Mucosa of descending colon (tissue), 3 donors: ENCODE data around the gene CAVIN1. TPM values are rescaled to one million over a fixed set of nuclear protein-coding genes. Genes with fewer than 3 reads are reported as not detected.

Experiments used
- ATAC-seq: fragments of 200-7000 bp; cut with Tn5 transposase; one replicate; pipeline ENCODE4 v1.9.1; 2020; ENCODE audit warnings: mild to moderate bottlenecking, moderate library complexity
- DNase-seq, 3 donors: peaks; one replicate each; pipeline ENCODE4 v3.0.0-alpha.2; 2020
- H3K36me3 ChIP-seq: fragments of 200-600 bp; one replicate; pipeline ENCODE4 v1.8.0; 2021; ENCODE audit warnings: low read depth, mild to moderate bottlenecking
- H3K4me1 ChIP-seq: fragments of 200-600 bp; one replicate; pipeline ENCODE4 v1.8.0; 2021; ENCODE audit warnings: low read depth, mild to moderate bottlenecking
- H3K4me3 ChIP-seq: fragments of 200-600 bp; one replicate; pipeline ENCODE4 v1.8.0; 2021; ENCODE audit warnings: mild to moderate bottlenecking
- H3K9me3 ChIP-seq: fragments of 200-600 bp; one replicate; pipeline ENCODE4 v1.8.0; 2021; ENCODE audit warnings: mild to moderate bottlenecking
- intact Hi-C, 2 donors: fragments of 100-400 bp; cut with DNase I in 1 of 2; cut with micrococcal nuclease in 1 of 2; formaldehyde crosslinking; loops; one replicate each; pipeline versions ENCODE4 v1.11.0 to v1.11.1; 2022; cut with DNase I, micrococcal nuclease
- total RNA-seq, 3 donors: library from RNA; stranded (reverse); fragmentation: NEBNext Ultra II Directional in 2 of 3; extraction: Animal tissue kit (Norgen Biotek cat#: 25700) in 2 of 3; gene quantifications; one replicate each; pipeline versions ENCODE4 v1.2.1 to v1.2.4, GENCODE V29; 2021 to 2023
- TF ChIP-seq, protein P1 (sequence below): fragments of 200-600 bp; IDR thresholded peaks from one replicate; pipeline ENCODE4 v1.8.0; 2022; ENCODE audit warnings: antibody characterized with exemption, mild to moderate bottlenecking
- donor health status: DM: no; HTN: no; CAD: no; lungs with moderate emphysema.
- donor health status: DM: no; HTN: no; CAD: no.
- donor health status: DM: no; HTN: yes; CAD: no.

Gene CAVIN1
- total RNA-seq, 3 donors from 2014 or later: 19.3 to 246 (median 52.4) TPM

DNA sequence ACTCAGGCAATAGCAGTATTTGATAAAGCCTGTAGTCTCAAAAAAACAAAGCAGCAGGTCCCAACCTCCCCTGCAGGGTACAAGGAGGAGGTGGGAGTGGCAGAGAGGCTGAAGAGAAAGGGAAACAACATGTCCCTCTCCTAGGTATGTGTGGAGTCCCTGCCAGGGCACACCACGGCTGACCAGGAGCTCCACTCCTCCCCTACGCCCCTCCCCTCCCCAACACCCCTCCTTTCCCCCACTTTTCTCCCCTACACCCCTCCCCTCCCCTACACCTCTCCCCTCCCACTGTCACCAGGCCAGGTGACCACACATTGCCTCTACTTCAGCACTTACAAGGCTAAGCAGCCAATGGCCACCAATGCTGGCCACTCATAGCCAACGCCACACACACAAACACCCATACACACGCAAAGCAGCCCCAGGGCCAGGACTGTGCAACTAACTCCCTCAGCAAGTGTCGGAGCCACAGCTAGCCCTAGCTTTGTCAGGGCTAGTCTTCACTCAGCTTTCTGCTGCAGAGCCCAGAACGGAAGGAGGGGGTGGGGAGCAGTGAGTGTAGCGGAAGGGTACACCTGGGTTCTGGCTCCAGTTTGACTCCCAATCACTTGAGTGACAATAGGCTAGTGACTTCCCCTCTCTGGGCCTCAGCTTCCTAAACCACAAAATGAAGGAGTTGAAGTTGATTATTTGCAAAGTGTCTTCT lies 8.2 kb downstream of the CAVIN1 start:
- peak in 1 of 3 donors; percentile 26 for DNase-seq
- intact Hi-C loops: no loop called here
- Histone ChIP-seq H3K4me3 (no peak overlapping the region), H3K9me3 (no peaks in the 10 kb centered on the region), H3K4me1 (no peaks in the 10 kb centered on the region), H3K36me3 (no peaks in the 10 kb centered on the region)
- TF ChIP-seq, protein P1, sequence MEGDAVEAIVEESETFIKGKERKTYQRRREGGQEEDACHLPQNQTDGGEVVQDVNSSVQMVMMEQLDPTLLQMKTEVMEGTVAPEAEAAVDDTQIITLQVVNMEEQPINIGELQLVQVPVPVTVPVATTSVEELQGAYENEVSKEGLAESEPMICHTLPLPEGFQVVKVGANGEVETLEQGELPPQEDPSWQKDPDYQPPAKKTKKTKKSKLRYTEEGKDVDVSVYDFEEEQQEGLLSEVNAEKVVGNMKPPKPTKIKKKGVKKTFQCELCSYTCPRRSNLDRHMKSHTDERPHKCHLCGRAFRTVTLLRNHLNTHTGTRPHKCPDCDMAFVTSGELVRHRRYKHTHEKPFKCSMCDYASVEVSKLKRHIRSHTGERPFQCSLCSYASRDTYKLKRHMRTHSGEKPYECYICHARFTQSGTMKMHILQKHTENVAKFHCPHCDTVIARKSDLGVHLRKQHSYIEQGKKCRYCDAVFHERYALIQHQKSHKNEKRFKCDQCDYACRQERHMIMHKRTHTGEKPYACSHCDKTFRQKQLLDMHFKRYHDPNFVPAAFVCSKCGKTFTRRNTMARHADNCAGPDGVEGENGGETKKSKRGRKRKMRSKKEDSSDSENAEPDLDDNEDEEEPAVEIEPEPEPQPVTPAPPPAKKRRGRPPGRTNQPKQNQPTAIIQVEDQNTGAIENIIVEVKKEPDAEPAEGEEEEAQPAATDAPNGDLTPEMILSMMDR: no peak
- ATAC-seq: peak; percentile 48

DNA sequence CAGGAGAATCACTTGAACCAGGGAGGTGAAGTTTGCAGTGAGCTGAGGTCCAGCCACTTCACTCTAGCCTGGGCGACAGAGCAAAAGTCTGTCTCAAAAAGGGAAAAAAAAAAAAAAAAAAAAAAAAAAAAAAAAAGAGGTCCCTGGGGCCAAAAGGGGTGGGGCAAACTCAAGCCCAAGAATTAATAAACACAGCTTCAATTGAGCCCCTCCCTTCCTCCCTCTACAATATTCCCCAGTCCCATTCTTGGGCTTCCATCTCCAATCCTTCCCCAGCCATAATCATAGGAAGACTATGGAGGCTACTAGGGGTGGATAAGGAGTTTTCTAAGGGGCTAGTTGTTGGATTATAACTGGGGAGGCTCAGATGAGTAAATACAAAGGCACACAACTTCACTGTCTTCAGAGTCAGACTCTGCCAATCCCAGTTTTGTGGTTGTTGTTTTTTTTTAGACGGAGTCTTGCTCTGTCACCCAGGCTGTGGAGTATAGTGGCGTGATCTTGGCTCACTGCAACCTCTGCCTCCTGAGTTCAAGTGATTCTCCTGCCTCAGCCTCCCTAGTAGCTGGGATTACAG lies 9.5 kb downstream of the CAVIN1 start:
- TF ChIP-seq, protein P1: no peak
- H3K4me1 ChIP-seq: no peaks in the 10 kb centered on the region
- H3K9me3 ChIP-seq: no peaks in the 10 kb centered on the region
- no peak for ATAC-seq
- intact Hi-C loops: no loop called here
- H3K36me3 ChIP-seq: no peaks in the 10 kb centered on the region
- DNase-seq: no peak
- no peak overlapping the region for H3K4me3 ChIP-seq

DNA sequence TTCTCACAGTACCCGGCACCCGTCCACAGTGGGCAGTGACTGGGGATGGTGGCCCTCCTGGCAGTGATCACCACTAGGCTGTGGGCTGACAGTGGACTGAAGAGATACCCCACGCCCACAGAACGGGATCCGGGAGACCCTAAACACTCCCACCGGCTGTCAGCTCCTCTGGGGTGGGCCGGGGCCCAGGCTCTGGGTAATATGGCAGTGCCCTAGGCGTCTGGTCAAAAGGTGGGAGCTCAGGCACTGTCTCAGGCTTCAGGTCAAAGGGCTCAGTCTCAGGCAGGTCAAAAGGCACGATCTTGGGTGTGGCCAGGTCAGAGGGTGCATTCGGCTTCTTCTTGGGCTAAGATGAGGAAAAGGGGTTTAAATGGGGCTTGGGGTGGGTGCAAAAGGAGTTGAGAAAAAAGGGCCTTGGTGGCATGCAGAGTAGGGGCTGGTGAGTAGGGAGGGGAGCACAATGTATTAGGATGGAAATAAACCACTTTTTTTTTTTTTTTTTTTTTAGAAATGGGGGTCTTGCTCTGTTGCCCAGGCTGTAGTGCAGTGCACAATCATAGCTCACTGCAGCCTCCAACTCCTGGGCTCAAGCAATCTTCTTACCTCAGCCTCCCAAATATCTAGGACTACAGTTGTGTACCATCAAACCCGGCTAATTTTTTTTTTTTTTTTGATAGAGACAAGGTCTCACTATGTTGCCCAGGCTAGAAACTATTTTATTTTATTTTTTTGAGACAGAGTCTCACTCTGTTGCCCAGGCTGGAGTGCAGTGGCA lies 11.0 kb downstream of the CAVIN1 start:
- ATAC-seq (no peak), DNase-seq (peak in 1 of 3 donors; percentile 17)
- intact Hi-C loops: no loop called here
- TF ChIP-seq, protein P1: no peak
- Histone ChIP-seq H3K36me3 (no peaks in the 10 kb centered on the region), H3K4me3 (no peak overlapping the region), H3K9me3 (no peaks in the 10 kb centered on the region), H3K4me1 (no peaks in the 10 kb centered on the region)

DNA sequence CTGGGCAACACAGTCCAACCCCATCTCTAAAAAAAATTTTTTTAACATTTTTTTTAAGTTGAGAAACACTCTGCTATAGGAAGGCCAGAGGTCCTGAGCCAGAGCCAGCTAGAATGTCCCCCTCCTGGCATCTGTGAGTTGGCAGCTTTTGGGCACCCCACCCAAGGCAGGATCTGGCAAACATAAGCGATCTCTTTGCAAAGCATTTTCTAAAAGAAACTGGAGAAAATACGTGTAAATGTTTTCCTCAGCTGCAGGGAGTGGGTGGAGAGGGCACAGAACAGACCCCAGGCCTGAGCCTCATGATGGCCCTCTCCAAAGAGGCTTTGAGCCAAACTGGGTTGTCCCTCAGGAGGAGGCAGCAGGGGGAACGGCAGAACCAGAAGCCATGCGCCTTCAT lies 11.7 kb downstream of the CAVIN1 start:
- TF ChIP-seq, protein P1: no peak
- Histone ChIP-seq H3K9me3 (no peaks in the 10 kb centered on the region), H3K4me1 (peaks cover 2% of the 10 kb centered on the region), H3K4me3 (no peak overlapping the region), H3K36me3 (no peaks in the 10 kb centered on the region)
- no peak for ATAC-seq
- intact Hi-C loops: no loop called here
- DNase-seq: no peak

DNA sequence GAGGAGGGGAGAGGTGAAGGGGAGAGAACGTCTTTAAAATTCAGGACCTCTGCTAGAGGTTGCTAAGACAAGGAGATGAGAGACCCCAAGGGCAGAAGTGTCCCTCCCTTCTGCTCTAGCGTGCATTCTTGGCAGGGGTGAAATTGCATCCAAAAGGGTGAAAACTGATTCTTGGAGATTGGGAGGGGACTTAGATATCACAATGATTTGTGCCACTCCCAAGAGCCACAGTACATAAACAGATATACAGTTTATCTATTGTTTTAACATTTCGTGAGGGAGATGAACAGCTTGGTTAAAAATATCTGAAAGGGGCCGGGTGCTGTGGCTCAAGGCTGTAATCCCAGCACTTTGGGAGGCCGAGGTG lies 12.8 kb downstream of the CAVIN1 start:
- no peaks in the 10 kb centered on the region for H3K9me3 ChIP-seq
- DNase-seq: no peak
- no peak overlapping the region for H3K4me3 ChIP-seq
- H3K36me3 ChIP-seq: no peaks in the 10 kb centered on the region
- peaks cover 3% of the 10 kb centered on the region for H3K4me1 ChIP-seq
- ATAC-seq: no peak
- TF ChIP-seq, protein P1: no peak
- intact Hi-C loops: no loop called here
